Stimulated activated naive CD8-positive, alpha-beta T cell treated with anti-CD3 and anti-CD28 coated beads, Interleukin-15, Interleukin-2, amounts not matched to agents 100 U/mL and 50 U/mL, for 24 hours (primary cell): ENCODE results near the gene BTBD16.

ENCODE experiments used
- ATAC-seq: fragments of 150-1000 bp; cut with Tn5 transposase; one replicate; pipeline ENCODE4 v1.10.0; 2021
- DNase-seq: peaks from one replicate; pipeline ENCODE4 v3.0.0; 2021

The BTBD16 gene

GRCh38 chr10:122271076-122271475, at the start of gene BTBD16:
TSS of gene BTBD16 (plus strand) at chr10:122271296. CDS start at chr10:122275082, 3,786 bp downstream.
- no peak for ATAC-seq
- DNase-seq = no peak

- ATAC-seq = no peak
Measured at GRCh38 chr10:122221958-122222357, 49.1 kb upstream of the BTBD16 start.

GRCh38 chr10:122222638-122223037, 48.5 kb upstream of the BTBD16 start:
- ATAC-seq = no peak

More at GRCh38 chr10:122221958-122222357, 49.1 kb upstream of the BTBD16 start:
- no peak for DNase-seq

GRCh38 chr10:122224159-122224558, 46.9 kb upstream of the BTBD16 start:
- ATAC-seq (no peak), DNase-seq (no peak)

More at GRCh38 chr10:122222638-122223037, 48.5 kb upstream of the BTBD16 start:
- DNase-seq = no peak

- DNase-seq (no peak), ATAC-seq (no peak)
Measured at GRCh38 chr10:122225330-122225729, 45.8 kb upstream of the BTBD16 start.

- no peak for ATAC-seq
- no peak for DNase-seq
Measured at GRCh38 chr10:122227754-122228153, 43.3 kb upstream of the BTBD16 start.

- no peak for ATAC-seq
- DNase-seq = no peak
Measured at GRCh38 chr10:122229666-122230065, 41.4 kb upstream of the BTBD16 start.

GRCh38 chr10:122230222-122230621, 40.9 kb upstream of the BTBD16 start:
- ATAC-seq (no peak), DNase-seq (no peak)

- no peak for DNase-seq
- no peak for ATAC-seq
Measured at GRCh38 chr10:122232769-122233168, 38.3 kb upstream of the BTBD16 start.

GRCh38 chr10:122233857-122234348, 37.2 kb upstream of the BTBD16 start:
- ATAC-seq (no peak), DNase-seq (no peak)

- DNase-seq (no peak), ATAC-seq (no peak)
Measured at GRCh38 chr10:122234416-122234815, 36.7 kb upstream of the BTBD16 start.

- ATAC-seq (no peak), DNase-seq (no peak)
Measured at GRCh38 chr10:122236690-122237306, 34.3 kb upstream of the BTBD16 start.

- DNase-seq (no peak), ATAC-seq (no peak)
Measured at GRCh38 chr10:122237331-122237990, 33.6 kb upstream of the BTBD16 start.

- DNase-seq = no peak
- ATAC-seq = no peak
Measured at GRCh38 chr10:122239578-122240257, 31.4 kb upstream of the BTBD16 start.

- DNase-seq = no peak
- ATAC-seq = no peak
Measured at GRCh38 chr10:122240401-122240800, 30.7 kb upstream of the BTBD16 start.

- no peak for DNase-seq
- no peak for ATAC-seq
Measured at GRCh38 chr10:122241836-122242235, 29.3 kb upstream of the BTBD16 start.

GRCh38 chr10:122243550-122243949, 27.5 kb upstream of the BTBD16 start:
- DNase-seq = no peak
- no peak for ATAC-seq

GRCh38 chr10:122244001-122244975, 26.8 kb upstream of the BTBD16 start:
- DNase-seq (no peak), ATAC-seq (no peak)

- no peak for DNase-seq
- ATAC-seq = no peak
Measured at GRCh38 chr10:122245136-122245535, 26.0 kb upstream of the BTBD16 start.

GRCh38 chr10:122245897-122246296, 25.2 kb upstream of the BTBD16 start:
- no peak for DNase-seq
- ATAC-seq = no peak

GRCh38 chr10:122246830-122247520, 24.1 kb upstream of the BTBD16 start:
- DNase-seq = no peak
- no peak for ATAC-seq
